ENCODE data around the gene MET.

DNA sequence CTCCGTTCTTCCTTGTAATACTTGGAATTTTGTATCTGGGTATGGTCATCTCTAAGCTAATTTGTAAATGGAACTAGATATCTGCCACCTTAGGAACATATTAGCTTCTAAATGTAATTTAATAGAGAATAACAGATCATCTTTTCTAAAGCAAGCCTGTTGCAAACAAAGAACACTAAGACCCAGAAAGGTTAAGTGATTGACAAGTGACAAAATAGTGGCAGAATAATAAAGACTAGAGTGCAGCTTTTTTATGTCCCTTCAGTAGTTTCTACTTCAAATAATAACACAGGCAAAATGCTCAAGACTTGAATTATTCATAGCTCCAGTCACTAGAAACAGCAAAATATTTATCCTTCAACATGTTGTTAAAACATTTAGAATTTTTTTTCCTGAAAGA lies 91.7 kb downstream of the MET start:
- no peak for TF ChIP-seq POLR2A (IDR thresholded peaks at IDR 0.05)
- TF ChIP-seq, protein P1, sequence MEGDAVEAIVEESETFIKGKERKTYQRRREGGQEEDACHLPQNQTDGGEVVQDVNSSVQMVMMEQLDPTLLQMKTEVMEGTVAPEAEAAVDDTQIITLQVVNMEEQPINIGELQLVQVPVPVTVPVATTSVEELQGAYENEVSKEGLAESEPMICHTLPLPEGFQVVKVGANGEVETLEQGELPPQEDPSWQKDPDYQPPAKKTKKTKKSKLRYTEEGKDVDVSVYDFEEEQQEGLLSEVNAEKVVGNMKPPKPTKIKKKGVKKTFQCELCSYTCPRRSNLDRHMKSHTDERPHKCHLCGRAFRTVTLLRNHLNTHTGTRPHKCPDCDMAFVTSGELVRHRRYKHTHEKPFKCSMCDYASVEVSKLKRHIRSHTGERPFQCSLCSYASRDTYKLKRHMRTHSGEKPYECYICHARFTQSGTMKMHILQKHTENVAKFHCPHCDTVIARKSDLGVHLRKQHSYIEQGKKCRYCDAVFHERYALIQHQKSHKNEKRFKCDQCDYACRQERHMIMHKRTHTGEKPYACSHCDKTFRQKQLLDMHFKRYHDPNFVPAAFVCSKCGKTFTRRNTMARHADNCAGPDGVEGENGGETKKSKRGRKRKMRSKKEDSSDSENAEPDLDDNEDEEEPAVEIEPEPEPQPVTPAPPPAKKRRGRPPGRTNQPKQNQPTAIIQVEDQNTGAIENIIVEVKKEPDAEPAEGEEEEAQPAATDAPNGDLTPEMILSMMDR (IDR thresholded peaks at IDR 0.05 in 8 of 11, conservative IDR thresholded peaks at IDR 0.05 in 3 of 11) = no peak
- TF ChIP-seq POLR2AphosphoS5 (IDR thresholded peaks at IDR 0.05) = no peak
